Right cardiac atrium (tissue), 5 donors: ENCODE measurements around the gene FYTTD1. TPM values are rescaled to one million over a fixed set of nuclear protein-coding genes. Genes with fewer than 3 reads are reported as not detected.
A peak's percentile ranks its signal among the peaks of the same experiment; 100 is the strongest.
"Not testable (repeated sequence)": the region's sequence is repeated elsewhere in the genome, so short reads cannot be mapped to it uniquely, and the experiment has no call there.

Experiments
- ATAC-seq, 2 donors: fragments of 200-7000 bp; cut with Tn5 transposase; one replicate each; pipeline versions ENCODE4 v1.8.0 to v1.9.1; 2020; ENCODE audit warnings: moderate library complexity in 2 of 2, mild to moderate bottlenecking in 1 of 2
- DNase-seq, 3 donors: peaks; one replicate each; pipeline ENCODE4 v3.0.0-alpha.2; 2020
- H3K27ac ChIP-seq: one replicate; pipeline ENCODE4 v1.5.1; 2013; ENCODE audit warnings: mild to moderate bottlenecking, low read length, control low read depth, moderate library complexity
- H3K27me3 ChIP-seq: one replicate; pipeline ENCODE4 v1.6.1; 2013; ENCODE audit not compliant: control insufficient read depth, insufficient read depth
- H3K4me1 ChIP-seq: one replicate; pipeline ENCODE4 v1.6.1; 2013; ENCODE audit warnings: low read length; ENCODE audit not compliant: control insufficient read depth, insufficient read depth
- H3K4me3 ChIP-seq: one replicate; pipeline ENCODE4 v1.5.1; 2013; ENCODE audit warnings: low read length, control low read depth
- H3K9me3 ChIP-seq: one replicate; pipeline ENCODE4 v1.6.1; 2013; ENCODE audit warnings: low read length; ENCODE audit not compliant: control insufficient read depth
- WGBS: extraction: QIAGEN DNeasy Blood & Tissue Kit; methylation state at CpG from one replicate; pipeline ENCODE4 v1.1.7; 2013; 5-methylcytosine and 5-hydroxymethylcytosine counted together
- intact Hi-C, 4 donors: fragments of 100-400 bp; cut with DNase I; formaldehyde crosslinking; loops; one replicate each; pipeline versions ENCODE4 v1.11.0 to v1.14.0; 2022 to 2023
- long read RNA-seq, 4 donors: library from polyadenylated mRNA; unstranded; transcript quantifications; one replicate each; pipeline ENCODE4 v2.0.0, GENCODE V29; 2020 to 2021
- polyA plus RNA-seq: library from polyadenylated mRNA; stranded (reverse); fragments of 200-250 nt; gene quantifications from one replicate; pipeline ENCODE4 v1.2.3, GENCODE V29; 2013
- total RNA-seq, 4 donors: library from RNA; stranded (reverse); fragmentation: NEBNext Ultra II Directional; extraction: Animal tissue kit (Norgen Biotek cat#: 25700); gene quantifications; one replicate each; pipeline ENCODE4 v1.2.1, GENCODE V29; 2021
- donor health status: healthy with polysubstance abuse.
- donor health status: DM: no; HTN: yes; CAD: no.
- donor health status: DM: no; HTN: no; CAD: no.
- donor health status: DM: no; HTN: yes; CAD: no; lungs with severe emphysema.
- donor health status: DM: yes; HTN: yes; CAD: no.

Gene FYTTD1, protein sequence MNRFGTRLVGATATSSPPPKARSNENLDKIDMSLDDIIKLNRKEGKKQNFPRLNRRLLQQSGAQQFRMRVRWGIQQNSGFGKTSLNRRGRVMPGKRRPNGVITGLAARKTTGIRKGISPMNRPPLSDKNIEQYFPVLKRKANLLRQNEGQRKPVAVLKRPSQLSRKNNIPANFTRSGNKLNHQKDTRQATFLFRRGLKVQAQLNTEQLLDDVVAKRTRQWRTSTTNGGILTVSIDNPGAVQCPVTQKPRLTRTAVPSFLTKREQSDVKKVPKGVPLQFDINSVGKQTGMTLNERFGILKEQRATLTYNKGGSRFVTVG
- total RNA-seq: 10 to 100 TPM; 50.1 to 61.0 (median 58.2) TPM
- 17.2 TPM for polyA plus RNA-seq
- long read RNA-seq, donor 1, full-length matches to known transcripts: 158 of 195 reads
- long read RNA-seq, donor 1, partial matches to known transcripts: 17 of 195 reads
- long read RNA-seq, donor 1, other reads (novel, unspliced or antisense): 20 of 195 reads
- long read RNA-seq, donor 2, full-length matches to known transcripts: 38 of 54 reads
- long read RNA-seq, donor 2, partial matches to known transcripts: 1 of 54 reads
- long read RNA-seq, donor 2, other reads (novel, unspliced or antisense): 15 of 54 reads
- long read RNA-seq, donor 3, full-length matches to known transcripts: 421 of 515 reads
- long read RNA-seq, donor 3, partial matches to known transcripts: 54 of 515 reads
- long read RNA-seq, donor 3, other reads (novel, unspliced or antisense): 40 of 515 reads
- long read RNA-seq, donor 4, full-length matches to known transcripts: 38 of 82 reads
- long read RNA-seq, donor 4, partial matches to known transcripts: 1 of 82 reads
- long read RNA-seq, donor 4, other reads (novel, unspliced or antisense): 43 of 82 reads

DNA sequence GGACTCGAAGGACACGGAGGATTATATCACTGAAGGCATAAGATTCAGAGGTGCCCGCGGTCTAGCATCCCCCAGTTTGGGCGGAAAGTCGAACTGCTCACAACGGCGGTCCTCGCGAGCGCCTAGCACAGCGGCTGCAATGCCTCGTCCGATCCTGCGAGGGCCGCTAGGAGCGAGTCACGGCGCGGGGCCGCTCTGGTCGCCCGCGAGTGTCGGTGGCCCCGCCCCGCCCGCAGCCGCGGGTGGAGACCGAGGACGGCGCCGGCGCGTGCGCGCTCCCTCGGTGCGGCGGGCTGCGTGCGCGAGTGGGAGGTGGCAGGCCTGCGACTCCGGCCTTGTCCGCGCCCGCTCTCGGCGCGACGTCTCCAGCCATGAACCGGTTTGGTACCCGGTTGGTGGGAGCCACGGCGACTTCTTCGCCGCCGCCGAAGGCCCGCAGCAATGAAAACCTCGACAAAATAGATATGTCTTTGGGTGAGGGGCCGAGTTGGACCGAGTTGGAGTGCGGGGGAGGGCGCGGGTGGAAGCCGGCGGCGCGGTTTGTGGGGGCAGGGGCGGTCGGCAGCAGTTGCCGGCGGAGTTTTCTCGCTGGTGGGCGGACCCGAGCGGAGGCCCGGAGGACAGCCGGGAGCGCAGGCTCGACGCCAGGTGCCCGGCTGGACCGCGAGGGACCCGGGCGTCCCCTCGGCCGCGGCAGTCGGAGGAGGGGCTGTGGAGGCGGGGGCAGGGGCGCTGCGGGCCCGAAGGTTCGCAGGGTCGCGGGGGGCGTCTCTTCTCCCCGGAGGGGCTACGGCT is at the start of gene FYTTD1:
TSS of gene FYTTD1 (plus strand) at position 283 of the 795 bp plus-strand sequence. CDS start at position 372, 89 bp downstream.
- intact Hi-C loops: no loop called here

DNA sequence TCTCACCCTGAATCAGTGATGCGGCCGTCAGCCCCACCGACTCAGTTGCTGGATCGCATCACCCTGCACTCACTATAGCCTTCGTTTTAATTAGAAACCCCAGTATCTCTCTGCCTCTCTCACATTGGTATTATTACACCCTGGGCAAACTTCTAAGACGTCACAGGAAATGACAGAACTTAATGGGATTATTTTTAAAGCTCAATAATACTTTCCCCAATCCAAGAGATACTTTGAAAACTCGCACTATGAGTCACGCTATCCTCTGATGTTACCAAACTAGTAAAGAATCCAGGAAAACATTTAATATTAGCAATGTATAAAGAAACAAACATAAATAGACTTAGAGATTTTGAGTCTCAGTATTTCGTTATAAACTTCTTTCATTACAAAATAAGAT is 49.6 kb upstream of the FYTTD1 start:
- Histone ChIP-seq H3K4me1 (no peaks in the 10 kb centered on the region), H3K27ac (no peak overlapping the region), H3K27me3 (no peaks in the 10 kb centered on the region), H3K9me3 (no peaks in the 10 kb centered on the region), H3K4me3 (no peak overlapping the region)
- intact Hi-C loops: no loop called here
- 77% methylated on average over 9 of the region's 9 CpGs for WGBS
- no peak for DNase-seq
- ATAC-seq: no peak

More for the DNA sequence above, at the start of gene FYTTD1:
- peak; percentile 96 for ATAC-seq
- Histone ChIP-seq H3K9me3 (no peaks in the 10 kb centered on the region), H3K27ac (peak within 1 kb of the TSS; percentile 95), H3K4me3 (peak within 1 kb of the TSS; percentile 82), H3K4me1 (peaks cover 7% of the 10 kb centered on the region), H3K27me3 (no peaks in the 10 kb centered on the region)
- DNase-seq: peak; percentile 95 to 98 (median 97)
- under 1% methylated on average over 104 of the region's 104 CpGs for WGBS

DNA sequence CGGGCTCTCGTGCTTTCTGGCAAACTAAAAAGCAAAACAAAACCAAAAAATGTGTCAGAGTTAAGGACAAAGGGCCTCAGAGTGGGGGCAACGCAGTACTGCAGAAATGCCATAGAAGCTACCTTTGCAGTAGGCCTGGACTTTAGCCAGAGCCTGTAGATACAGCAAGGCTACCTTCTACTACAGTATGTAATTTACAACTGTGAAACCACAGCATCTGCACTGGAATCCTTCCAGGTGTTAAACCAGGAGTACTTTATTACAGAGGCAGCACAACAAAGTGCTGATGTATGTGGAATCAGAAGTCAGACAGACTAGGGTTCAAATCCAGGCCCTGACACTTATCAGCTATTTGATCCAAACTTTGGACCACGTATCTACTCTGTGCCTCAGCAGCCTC is 47.8 kb upstream of the FYTTD1 start:
- Histone ChIP-seq H3K27ac (no peak overlapping the region), H3K27me3 (no peaks in the 10 kb centered on the region), H3K9me3 (no peaks in the 10 kb centered on the region), H3K4me3 (no peak overlapping the region), H3K4me1 (no peaks in the 10 kb centered on the region)
- 98% methylated on average over 4 of the region's 4 CpGs for WGBS
- DNase-seq (no peak), ATAC-seq (no peak)
- intact Hi-C loops: no loop called here

DNA sequence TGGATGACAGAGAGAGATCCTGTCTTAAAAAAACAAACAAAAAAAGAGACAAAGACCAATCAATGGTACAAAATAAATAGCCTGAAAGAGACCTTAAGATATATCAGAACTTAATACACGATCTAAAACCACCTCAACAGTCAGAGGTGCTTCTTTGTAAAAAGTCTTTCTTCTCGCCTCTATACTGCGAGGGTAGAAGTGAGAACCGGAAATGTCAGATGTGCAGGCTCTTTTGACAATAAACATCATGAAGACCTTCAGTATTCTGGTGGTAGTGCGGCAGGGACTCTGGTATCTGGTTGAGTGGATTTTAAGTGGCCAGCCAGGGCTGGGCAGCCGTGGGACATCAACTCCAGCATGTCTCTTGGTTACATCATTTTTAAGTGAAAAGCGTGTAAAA is 43.0 kb upstream of the FYTTD1 start:
- Histone ChIP-seq H3K9me3 (no peaks in the 10 kb centered on the region), H3K27ac (no peak overlapping the region), H3K27me3 (no peaks in the 10 kb centered on the region), H3K4me3 (no peak overlapping the region), H3K4me1 (no peaks in the 10 kb centered on the region)
- WGBS: 94% methylated on average over 7 of the region's 7 CpGs
- intact Hi-C loops: no loop called here
- DNase-seq (no peak), ATAC-seq (no peak)

DNA sequence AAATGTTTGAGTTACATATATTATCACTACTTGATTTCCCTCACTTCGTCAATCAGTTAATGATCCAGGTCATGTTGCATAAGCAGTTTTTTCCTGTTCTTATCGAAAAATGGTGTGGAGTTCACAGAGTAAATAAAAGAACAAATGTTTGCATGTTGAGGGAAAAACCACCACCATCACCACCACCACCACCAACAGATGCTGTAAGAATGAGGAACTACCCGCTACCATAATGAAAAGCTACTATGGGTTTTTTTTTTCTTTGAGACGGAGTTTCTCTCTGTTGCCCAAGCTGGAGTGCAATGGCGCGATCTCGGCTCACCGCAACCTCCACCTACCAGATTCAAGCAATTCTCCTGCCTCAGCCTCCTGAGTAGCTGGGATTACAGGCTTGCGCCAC is 40.5 kb upstream of the FYTTD1 start:
- H3K27me3 ChIP-seq: no peaks in the 10 kb centered on the region
- intact Hi-C loops: no loop called here
- no peak for DNase-seq
- H3K4me1 ChIP-seq: no peaks in the 10 kb centered on the region
- no peak overlapping the region for H3K4me3 ChIP-seq
- H3K27ac ChIP-seq: no peak overlapping the region
- 87% methylated on average over 9 of the region's 9 CpGs for WGBS
- no peak for ATAC-seq
- no peaks in the 10 kb centered on the region for H3K9me3 ChIP-seq

DNA sequence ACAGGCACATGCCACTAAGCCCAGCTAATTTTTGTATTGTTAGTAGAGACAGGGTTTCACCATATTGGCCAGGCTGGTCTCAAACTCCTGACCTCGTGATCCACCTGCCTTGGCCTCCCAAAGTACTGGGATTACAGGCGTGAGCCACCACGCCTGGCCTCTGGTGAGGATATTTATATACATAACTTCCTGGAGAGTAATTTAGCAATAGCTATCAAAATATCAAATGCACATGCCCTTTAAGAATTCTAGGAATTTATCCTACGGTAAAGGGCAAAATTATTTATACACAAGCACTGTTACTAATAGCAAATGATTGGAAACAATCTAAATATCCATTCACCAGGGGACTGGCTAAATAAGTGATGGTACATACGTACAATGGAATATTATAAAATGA is 38.7 kb upstream of the FYTTD1 start:
- intact Hi-C loops, H3K9me3 ChIP-seq, H3K4me3 ChIP-seq, DNase-seq, H3K27me3 ChIP-seq, H3K4me1 ChIP-seq, H3K27ac ChIP-seq, ATAC-seq: not testable (repeated sequence)
- 90% methylated on average over 5 of the region's 5 CpGs for WGBS

DNA sequence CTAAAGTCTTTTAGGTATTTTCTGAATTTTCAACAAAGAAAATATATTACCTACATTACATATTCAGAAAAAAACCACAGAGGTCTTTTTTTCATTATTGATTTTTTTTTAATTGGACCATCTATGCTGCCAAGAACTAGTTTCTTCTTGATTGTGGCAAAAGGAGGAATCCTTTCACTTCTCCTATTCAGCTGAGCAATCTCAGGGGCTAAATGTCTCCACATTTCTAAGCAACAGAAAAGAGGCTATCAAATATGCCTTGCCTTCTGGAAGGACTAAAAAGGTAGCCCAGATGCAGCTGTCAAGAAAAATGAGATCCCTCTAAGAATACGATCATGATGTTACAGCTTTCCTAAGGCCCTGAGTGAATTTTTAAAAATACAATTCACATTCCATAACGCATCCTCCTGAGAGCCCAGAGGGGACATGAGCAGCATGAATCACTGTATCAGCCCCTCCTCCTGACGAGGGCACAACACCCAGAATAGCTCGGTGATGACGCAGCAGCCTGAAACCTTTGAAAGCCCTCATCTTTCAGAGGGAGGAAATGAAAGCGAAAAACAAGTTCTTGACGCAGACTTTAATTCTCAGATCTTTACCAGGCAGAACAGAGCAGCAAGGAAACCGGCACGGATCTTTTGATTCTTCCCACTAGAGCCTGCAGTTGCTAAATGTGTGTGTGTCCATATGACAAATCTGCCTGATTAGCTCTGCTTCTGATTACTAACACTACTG is 37.5 kb upstream of the FYTTD1 start:
- ATAC-seq: peak; percentile 97 to 99

DNA sequence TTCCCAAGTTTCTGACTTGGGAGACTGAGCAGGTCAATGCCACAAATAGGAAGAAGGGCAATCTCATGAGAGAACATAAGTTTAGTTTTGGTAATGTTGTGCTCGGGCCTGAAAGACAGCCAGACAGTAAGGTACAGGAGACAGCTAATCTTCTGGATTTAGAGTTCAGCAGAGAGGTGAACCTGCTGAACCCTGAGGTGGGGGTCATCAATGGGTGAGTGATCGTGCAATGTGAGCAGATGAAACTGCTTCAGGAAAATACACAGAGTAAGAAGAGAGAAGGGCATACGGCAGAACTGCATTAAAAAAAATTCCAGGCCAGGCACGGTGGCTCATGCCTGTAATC is 36.2 kb upstream of the FYTTD1 start:
- Histone ChIP-seq H3K27ac (peak overlapping the region; percentile 95), H3K9me3 (no peaks in the 10 kb centered on the region), H3K27me3 (no peaks in the 10 kb centered on the region), H3K4me3 (no peak overlapping the region), H3K4me1 (no peaks in the 10 kb centered on the region)
- WGBS: 59% methylated on average over 4 of the region's 4 CpGs
- ATAC-seq (peak in 1 of 2 donors; percentile 20), DNase-seq (no peak)
- intact Hi-C loops: no loop called here

More for the DNA sequence above, 37.5 kb upstream of the FYTTD1 start:
- Histone ChIP-seq H3K9me3 (no peaks in the 10 kb centered on the region), H3K27ac (peak overlapping the region; percentile 100), H3K4me1 (no peaks in the 10 kb centered on the region), H3K4me3 (peak overlapping the region; percentile 80), H3K27me3 (no peaks in the 10 kb centered on the region)
- peak; percentile 90 to 92 (median 91) for DNase-seq
- intact Hi-C loops: no loop called here
- WGBS: under 1% methylated on average over 9 of the region's 9 CpGs

DNA sequence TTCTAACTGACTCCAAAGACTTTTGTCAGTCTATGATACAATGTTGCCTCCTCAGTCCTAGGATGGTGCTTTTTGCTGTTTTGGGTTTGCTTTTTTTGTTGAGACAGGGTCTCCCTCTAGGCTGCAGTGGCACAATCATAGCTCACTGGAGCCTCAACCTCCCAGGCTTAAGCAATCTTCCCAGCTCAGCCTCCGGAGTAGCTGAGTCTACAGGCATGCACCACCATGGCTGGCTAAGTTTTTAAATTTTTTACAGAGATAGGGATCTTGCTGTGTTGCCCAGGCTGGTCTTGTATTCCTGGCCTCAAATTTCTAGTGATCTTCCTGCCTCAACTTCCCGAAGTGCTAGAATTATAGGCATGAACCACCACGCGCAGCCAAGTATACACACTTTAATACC is 35.4 kb upstream of the FYTTD1 start:
- Histone ChIP-seq H3K27me3 (no peaks in the 10 kb centered on the region), H3K4me3 (no peak overlapping the region), H3K27ac (peak overlapping the region; percentile 50), H3K4me1 (no peaks in the 10 kb centered on the region), H3K9me3 (no peaks in the 10 kb centered on the region)
- WGBS: 94% methylated on average over 4 of the region's 4 CpGs
- DNase-seq (no peak), ATAC-seq (no peak)
- intact Hi-C loops: no loop called here

DNA sequence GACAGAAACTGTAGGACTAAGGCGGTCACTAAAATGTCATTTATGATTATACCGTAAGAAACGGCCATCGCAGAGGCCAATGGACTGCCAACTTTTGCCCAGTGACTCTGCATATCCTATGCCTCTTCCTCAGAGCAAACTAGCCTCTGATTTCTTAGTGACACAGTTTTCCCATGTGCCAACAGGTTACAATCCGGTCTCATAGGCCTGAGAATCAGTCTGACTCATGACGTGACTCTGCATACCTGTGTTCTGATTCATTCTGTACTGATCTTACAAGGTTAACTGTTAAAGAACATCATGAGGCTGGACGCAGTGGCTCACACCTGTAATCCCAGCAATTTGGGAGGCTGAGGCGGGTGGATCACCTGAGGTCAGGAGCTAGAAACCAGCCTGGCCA is 30.8 kb upstream of the FYTTD1 start:
- ATAC-seq: no peak
- no peak overlapping the region for H3K4me3 ChIP-seq
- no peak overlapping the region for H3K27ac ChIP-seq
- no peaks in the 10 kb centered on the region for H3K9me3 ChIP-seq
- H3K27me3 ChIP-seq: no peaks in the 10 kb centered on the region
- intact Hi-C loops: no loop called here
- DNase-seq: no peak
- no peaks in the 10 kb centered on the region for H3K4me1 ChIP-seq
- WGBS: 90% methylated on average over 8 of the region's 8 CpGs
